ENCODE data around the gene RBM20. TPM values are rescaled to one million over a fixed set of nuclear protein-coding genes. Genes with fewer than 3 reads are reported as not detected.

RBM20 gene
- total and polyA plus RNA-seq, 2 of the 13 experiments (the other 11 are each of a cell fraction or from before 2014, with no cell fraction given) = 0.02 to 0.22 TPM

GRCh38 chr10:110735620-110736027 is 91.5 kb downstream of the RBM20 start (continued):
- TF ChIP-seq TFE3 (CRISPR knock-in tag; IDR thresholded peaks at IDR 0.05) = no peak
- no peak; a peak in 2 of 4 replicates for TF ChIP-seq EP300 (IDR thresholded peaks at IDR 0.05; ENCODE audit: low read depth in 2 of 2, low read length in 2 of 2)
- TF ChIP-seq EP300 (CRISPR knock-in tag; IDR thresholded peaks at IDR 0.05; ENCODE audit: borderline replicate concordance) = peak; percentile 35; the same call in 1 of the 2 replicates
- no peak for TF ChIP-seq NR2F1 (CRISPR knock-in tag; IDR thresholded peaks at IDR 0.05)
- TF ChIP-seq TRAFD1 (CRISPR knock-in tag; IDR thresholded peaks at IDR 0.05; ENCODE audit: borderline replicate concordance) = no peak
- no peak for TF ChIP-seq ZNF296 (CRISPR knock-in tag; conservative IDR thresholded peaks at IDR 0.05)
- TF ChIP-seq CHD2 (IDR thresholded peaks at IDR 0.05; ENCODE audit: low read depth, low read length) = no peak
- TF ChIP-seq FOSL2 (CRISPR knock-in tag; IDR thresholded peaks at IDR 0.05) = no peak; the same call in 1 of the 2 replicates
- TF ChIP-seq SMC3 (IDR thresholded peaks at IDR 0.05; ENCODE audit: low read length) = no peak
- TF ChIP-seq ATF3 (CRISPR knock-in tag; IDR thresholded peaks at IDR 0.05) = no peak
- peak; percentile 69 for TF ChIP-seq SOX5 (CRISPR knock-in tag; IDR thresholded peaks at IDR 0.05; ENCODE audit: borderline replicate concordance)
- no peak for TF ChIP-seq MLXIP (CRISPR knock-in tag; IDR thresholded peaks at IDR 0.05; ENCODE audit: borderline replicate concordance)
- no peak for TF ChIP-seq HNRNPLL (IDR thresholded peaks at IDR 0.05; ENCODE audit: low read depth, low read length, poor library complexity, severe bottlenecking)
- no peak for TF ChIP-seq ZSCAN31 (CRISPR knock-in tag; IDR thresholded peaks at IDR 0.05; ENCODE audit: low read depth)
- no peak for TF ChIP-seq TIGD3 (CRISPR knock-in tag; IDR thresholded peaks at IDR 0.05; ENCODE audit: borderline replicate concordance)
- no peak for TF ChIP-seq STAT6 (CRISPR knock-in tag; IDR thresholded peaks at IDR 0.05; ENCODE audit: borderline replicate concordance)
- no peak for TF ChIP-seq CBFB (CRISPR knock-in tag; IDR thresholded peaks at IDR 0.05)
- TF ChIP-seq PHF5A (CRISPR knock-in tag; IDR thresholded peaks at IDR 0.05; ENCODE audit: low read depth, unreplicated experiment) = no peak
- no peak for TF ChIP-seq NPAS2 (CRISPR knock-in tag; IDR thresholded peaks at IDR 0.05; ENCODE audit: borderline replicate concordance)
